Measurements from ENCODE around the gene SERTM1. TPM values are rescaled to one million over a fixed set of nuclear protein-coding genes. Genes with fewer than 3 reads are reported as not detected.

SERTM1 gene
- total and polyA plus RNA-seq, 2 experiments from 2014 or later = 0.47 to 1.4 TPM

- Histone ChIP-seq H4K20me1 (replicated peaks; ENCODE audit: insufficient read depth) (no peaks in the 10 kb centered on the region), H3K36me3 (ENCODE audit: insufficient read depth) (no peaks in the 10 kb centered on the region), H3F3A (replicated peaks; ENCODE audit: low read depth) (no peaks in the 10 kb centered on the region), H3K79me2 (replicated peaks; ENCODE audit: insufficient read depth) (no peaks in the 10 kb centered on the region), H3K27me3 (ENCODE audit: insufficient read depth) (no peaks in the 10 kb centered on the region), H3K4me1 (ENCODE audit: insufficient read depth) (peaks cover 35% of the 10 kb centered on the region), H3K27ac (ENCODE audit: low read depth) (no peak overlapping the region), H2AFZ (peak overlapping the region; percentile 95), H3K4me2 (peak overlapping the region; percentile 47; the same call in 1 of the 2 replicates), H3K9me2 (ENCODE audit: insufficient read depth) (peaks cover 10% of the 10 kb centered on the region; the same call in 1 of the 2 replicates), H3K4me3 (no peak overlapping the region)
- H3K27ac Mint-ChIP-seq = no peak overlapping the region; the same call in 1 of the 2 replicates
- TF ChIP-seq, protein P1, sequence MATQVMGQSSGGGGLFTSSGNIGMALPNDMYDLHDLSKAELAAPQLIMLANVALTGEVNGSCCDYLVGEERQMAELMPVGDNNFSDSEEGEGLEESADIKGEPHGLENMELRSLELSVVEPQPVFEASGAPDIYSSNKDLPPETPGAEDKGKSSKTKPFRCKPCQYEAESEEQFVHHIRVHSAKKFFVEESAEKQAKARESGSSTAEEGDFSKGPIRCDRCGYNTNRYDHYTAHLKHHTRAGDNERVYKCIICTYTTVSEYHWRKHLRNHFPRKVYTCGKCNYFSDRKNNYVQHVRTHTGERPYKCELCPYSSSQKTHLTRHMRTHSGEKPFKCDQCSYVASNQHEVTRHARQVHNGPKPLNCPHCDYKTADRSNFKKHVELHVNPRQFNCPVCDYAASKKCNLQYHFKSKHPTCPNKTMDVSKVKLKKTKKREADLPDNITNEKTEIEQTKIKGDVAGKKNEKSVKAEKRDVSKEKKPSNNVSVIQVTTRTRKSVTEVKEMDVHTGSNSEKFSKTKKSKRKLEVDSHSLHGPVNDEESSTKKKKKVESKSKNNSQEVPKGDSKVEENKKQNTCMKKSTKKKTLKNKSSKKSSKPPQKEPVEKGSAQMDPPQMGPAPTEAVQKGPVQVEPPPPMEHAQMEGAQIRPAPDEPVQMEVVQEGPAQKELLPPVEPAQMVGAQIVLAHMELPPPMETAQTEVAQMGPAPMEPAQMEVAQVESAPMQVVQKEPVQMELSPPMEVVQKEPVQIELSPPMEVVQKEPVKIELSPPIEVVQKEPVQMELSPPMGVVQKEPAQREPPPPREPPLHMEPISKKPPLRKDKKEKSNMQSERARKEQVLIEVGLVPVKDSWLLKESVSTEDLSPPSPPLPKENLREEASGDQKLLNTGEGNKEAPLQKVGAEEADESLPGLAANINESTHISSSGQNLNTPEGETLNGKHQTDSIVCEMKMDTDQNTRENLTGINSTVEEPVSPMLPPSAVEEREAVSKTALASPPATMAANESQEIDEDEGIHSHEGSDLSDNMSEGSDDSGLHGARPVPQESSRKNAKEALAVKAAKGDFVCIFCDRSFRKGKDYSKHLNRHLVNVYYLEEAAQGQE (IDR thresholded peaks at IDR 0.05; ENCODE audit: unreplicated experiment) = no peak
- no peak for TF ChIP-seq ZNF331 (CRISPR knock-in tag; IDR thresholded peaks at IDR 0.05; ENCODE audit: low read depth)
- TF ChIP-seq ZNF114 (CRISPR knock-in tag; IDR thresholded peaks at IDR 0.05) = no peak
- TF ChIP-seq, protein P2, sequence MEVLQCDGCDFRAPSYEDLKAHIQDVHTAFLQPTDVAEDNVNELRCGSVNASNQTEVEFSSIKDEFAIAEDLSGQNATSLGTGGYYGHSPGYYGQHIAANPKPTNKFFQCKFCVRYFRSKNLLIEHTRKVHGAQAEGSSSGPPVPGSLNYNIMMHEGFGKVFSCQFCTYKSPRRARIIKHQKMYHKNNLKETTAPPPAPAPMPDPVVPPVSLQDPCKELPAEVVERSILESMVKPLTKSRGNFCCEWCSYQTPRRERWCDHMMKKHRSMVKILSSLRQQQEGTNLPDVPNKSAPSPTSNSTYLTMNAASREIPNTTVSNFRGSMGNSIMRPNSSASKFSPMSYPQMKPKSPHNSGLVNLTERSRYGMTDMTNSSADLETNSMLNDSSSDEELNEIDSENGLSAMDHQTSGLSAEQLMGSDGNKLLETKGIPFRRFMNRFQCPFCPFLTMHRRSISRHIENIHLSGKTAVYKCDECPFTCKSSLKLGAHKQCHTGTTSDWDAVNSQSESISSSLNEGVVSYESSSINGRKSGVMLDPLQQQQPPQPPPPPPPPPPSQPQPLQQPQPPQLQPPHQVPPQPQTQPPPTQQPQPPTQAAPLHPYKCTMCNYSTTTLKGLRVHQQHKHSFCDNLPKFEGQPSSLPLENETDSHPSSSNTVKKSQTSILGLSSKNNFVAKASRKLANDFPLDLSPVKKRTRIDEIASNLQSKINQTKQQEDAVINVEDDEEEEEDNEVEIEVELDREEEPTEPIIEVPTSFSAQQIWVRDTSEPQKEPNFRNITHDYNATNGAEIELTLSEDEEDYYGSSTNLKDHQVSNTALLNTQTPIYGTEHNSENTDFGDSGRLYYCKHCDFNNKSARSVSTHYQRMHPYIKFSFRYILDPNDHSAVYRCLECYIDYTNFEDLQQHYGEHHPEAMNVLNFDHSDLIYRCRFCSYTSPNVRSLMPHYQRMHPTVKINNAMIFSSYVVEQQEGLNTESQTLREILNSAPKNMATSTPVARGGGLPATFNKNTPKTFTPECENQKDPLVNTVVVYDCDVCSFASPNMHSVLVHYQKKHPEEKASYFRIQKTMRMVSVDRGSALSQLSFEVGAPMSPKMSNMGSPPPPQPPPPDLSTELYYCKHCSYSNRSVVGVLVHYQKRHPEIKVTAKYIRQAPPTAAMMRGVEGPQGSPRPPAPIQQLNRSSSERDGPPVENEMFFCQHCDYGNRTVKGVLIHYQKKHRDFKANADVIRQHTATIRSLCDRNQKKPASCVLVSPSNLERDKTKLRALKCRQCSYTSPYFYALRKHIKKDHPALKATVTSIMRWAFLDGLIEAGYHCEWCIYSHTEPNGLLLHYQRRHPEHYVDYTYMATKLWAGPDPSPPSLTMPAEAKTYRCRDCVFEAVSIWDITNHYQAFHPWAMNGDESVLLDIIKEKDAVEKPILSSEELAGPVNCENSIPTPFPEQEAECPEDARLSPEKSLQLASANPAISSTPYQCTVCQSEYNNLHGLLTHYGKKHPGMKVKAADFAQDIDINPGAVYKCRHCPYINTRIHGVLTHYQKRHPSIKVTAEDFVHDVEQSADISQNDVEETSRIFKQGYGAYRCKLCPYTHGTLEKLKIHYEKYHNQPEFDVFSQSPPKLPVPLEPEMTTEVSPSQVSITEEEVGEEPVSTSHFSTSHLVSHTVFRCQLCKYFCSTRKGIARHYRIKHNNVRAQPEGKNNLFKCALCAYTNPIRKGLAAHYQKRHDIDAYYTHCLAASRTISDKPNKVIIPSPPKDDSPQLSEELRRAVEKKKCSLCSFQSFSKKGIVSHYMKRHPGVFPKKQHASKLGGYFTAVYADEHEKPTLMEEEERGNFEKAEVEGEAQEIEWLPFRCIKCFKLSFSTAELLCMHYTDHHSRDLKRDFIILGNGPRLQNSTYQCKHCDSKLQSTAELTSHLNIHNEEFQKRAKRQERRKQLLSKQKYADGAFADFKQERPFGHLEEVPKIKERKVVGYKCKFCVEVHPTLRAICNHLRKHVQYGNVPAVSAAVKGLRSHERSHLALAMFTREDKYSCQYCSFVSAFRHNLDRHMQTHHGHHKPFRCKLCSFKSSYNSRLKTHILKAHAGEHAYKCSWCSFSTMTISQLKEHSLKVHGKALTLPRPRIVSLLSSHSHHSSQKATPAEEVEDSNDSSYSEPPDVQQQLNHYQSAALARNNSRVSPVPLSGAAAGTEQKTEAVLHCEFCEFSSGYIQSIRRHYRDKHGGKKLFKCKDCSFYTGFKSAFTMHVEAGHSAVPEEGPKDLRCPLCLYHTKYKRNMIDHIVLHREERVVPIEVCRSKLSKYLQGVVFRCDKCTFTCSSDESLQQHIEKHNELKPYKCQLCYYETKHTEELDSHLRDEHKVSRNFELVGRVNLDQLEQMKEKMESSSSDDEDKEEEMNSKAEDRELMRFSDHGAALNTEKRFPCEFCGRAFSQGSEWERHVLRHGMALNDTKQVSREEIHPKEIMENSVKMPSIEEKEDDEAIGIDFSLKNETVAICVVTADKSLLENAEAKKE (CRISPR knock-in tag; IDR thresholded peaks at IDR 0.05) = no peak
- no peak for TF ChIP-seq CREB1 (CRISPR knock-in tag; IDR thresholded peaks at IDR 0.05; ENCODE audit: low read depth)
- TF ChIP-seq ETS1 (IDR thresholded peaks at IDR 0.05) = no peak
- no peak for TF ChIP-seq POLR2AphosphoS5 (IDR thresholded peaks at IDR 0.05; ENCODE audit: low read depth)
- no peak for TF ChIP-seq STAT1 (IDR thresholded peaks at IDR 0.05; ENCODE audit: unreplicated experiment)
- TF ChIP-seq EZH2phosphoT487 (IDR thresholded peaks at IDR 0.05; ENCODE audit: unreplicated experiment) = no peak
- no peak for TF ChIP-seq JUNB (IDR thresholded peaks at IDR 0.05; ENCODE audit: unreplicated experiment)
- no peak for TF ChIP-seq EZH2 (IDR thresholded peaks at IDR 0.05; ENCODE audit: low read depth, unreplicated experiment)
- peaks cover 38% of the 10 kb centered on the region for H3K4me1 Mint-ChIP-seq
- DNase-seq (ENCODE audit: low spot score) = peak; percentile 23
- no peaks in the 10 kb centered on the region for H3K36me3 Mint-ChIP-seq (ENCODE audit: low read depth)
- H3K4me3 Mint-ChIP-seq = no peak overlapping the region
- H3K9me3 Mint-ChIP-seq = no peaks in the 10 kb centered on the region; the same call in 2 of the 3 replicates
- ATAC-seq = peak; percentile 83
- no peaks in the 10 kb centered on the region for H3K27me3 Mint-ChIP-seq (ENCODE audit: insufficient read depth, low read depth, poor library complexity)
Observed at GRCh38 chr13:36630181-36630803, 43.5 kb upstream of the SERTM1 start.

Measured in GM23338 (cell line).